ENCODE data around the gene SEMA4D. TPM values are rescaled to one million over a fixed set of nuclear protein-coding genes. Genes with fewer than 3 reads are reported as not detected.

Gene SEMA4D
- total and polyA plus RNA-seq, 2 of the 13 experiments (the other 11 are each of a cell fraction or from before 2014, with no cell fraction given): 0.13 to 0.16 TPM

GRCh38 chr9:89375191-89375760, 122.6 kb downstream of the SEMA4D start:
- ATAC-seq: peak; percentile 66
- CTCF ChIA-PET (ENCODE audit: low intra/inter-chr PET ratio, low total read pairs): no interaction called here
- no peak for DNase-seq (ENCODE audit: low spot score)
- Histone ChIP-seq H3K27ac (ENCODE audit: extremely low read length, insufficient read depth, low read length) (no peak overlapping the region), H4K20me1 (ENCODE audit: insufficient read depth, low read length) (no peaks in the 10 kb centered on the region), H3K4me2 (ENCODE audit: low read depth, low read length) (peak overlapping the region; percentile 52), H3K36me3 (replicated peaks in 1 of 2; ENCODE audit: control insufficient read depth in 1 of 2, insufficient read depth in 2 of 2, low read length in 2 of 2) (no peaks in the 10 kb centered on the region), H3K4me1 (ENCODE audit: insufficient read depth, low read length) (peaks cover 19% of the 10 kb centered on the region; the same call in 1 of the 2 replicates), H3K4me3 (replicated peaks in 1 of 3; ENCODE audit: insufficient read depth in 1 of 3, low read depth in 2 of 3, low read length in 3 of 3) (peak overlapping the region in 1 of 3 experiments; percentile 31; a peak in 1 of 6 replicates), H3K79me2 (ENCODE audit: insufficient read depth, low read length) (no peaks in the 10 kb centered on the region), H2AFZ (ENCODE audit: low read length) (no peak overlapping the region), H3K9ac (ENCODE audit: insufficient read depth, low read depth, low read length) (no peak overlapping the region), H3K27me3 (ENCODE audit: control insufficient read depth in 1 of 2, insufficient read depth in 2 of 2, low read length in 2 of 2) (peaks cover 0 to 8% of the 10 kb centered on the region in 2 experiments; a peak in 1 of 5 replicates), H3K9me3 (ENCODE audit: low read length) (no peaks in the 10 kb centered on the region)
- 10% methylated on average over 4 of the region's 8 CpGs for WGBS (ENCODE audit: low lambda C conversion rate)
- FAIRE-seq: no peak
- in situ Hi-C loops (cut with HindIII; ENCODE audit: extremely low pct_ligation_motif_present, low pct_unique_long_range_greater_than_20kb): no loop called here
- intact Hi-C loops (cut with micrococcal nuclease; ENCODE audit: unreplicated experiment): no loop called here
- POLR2A ChIA-PET: no interaction called here
- no TSS peak for BruUV-seq (replicated peaks)
- TF ChIP-seq, protein P1, sequence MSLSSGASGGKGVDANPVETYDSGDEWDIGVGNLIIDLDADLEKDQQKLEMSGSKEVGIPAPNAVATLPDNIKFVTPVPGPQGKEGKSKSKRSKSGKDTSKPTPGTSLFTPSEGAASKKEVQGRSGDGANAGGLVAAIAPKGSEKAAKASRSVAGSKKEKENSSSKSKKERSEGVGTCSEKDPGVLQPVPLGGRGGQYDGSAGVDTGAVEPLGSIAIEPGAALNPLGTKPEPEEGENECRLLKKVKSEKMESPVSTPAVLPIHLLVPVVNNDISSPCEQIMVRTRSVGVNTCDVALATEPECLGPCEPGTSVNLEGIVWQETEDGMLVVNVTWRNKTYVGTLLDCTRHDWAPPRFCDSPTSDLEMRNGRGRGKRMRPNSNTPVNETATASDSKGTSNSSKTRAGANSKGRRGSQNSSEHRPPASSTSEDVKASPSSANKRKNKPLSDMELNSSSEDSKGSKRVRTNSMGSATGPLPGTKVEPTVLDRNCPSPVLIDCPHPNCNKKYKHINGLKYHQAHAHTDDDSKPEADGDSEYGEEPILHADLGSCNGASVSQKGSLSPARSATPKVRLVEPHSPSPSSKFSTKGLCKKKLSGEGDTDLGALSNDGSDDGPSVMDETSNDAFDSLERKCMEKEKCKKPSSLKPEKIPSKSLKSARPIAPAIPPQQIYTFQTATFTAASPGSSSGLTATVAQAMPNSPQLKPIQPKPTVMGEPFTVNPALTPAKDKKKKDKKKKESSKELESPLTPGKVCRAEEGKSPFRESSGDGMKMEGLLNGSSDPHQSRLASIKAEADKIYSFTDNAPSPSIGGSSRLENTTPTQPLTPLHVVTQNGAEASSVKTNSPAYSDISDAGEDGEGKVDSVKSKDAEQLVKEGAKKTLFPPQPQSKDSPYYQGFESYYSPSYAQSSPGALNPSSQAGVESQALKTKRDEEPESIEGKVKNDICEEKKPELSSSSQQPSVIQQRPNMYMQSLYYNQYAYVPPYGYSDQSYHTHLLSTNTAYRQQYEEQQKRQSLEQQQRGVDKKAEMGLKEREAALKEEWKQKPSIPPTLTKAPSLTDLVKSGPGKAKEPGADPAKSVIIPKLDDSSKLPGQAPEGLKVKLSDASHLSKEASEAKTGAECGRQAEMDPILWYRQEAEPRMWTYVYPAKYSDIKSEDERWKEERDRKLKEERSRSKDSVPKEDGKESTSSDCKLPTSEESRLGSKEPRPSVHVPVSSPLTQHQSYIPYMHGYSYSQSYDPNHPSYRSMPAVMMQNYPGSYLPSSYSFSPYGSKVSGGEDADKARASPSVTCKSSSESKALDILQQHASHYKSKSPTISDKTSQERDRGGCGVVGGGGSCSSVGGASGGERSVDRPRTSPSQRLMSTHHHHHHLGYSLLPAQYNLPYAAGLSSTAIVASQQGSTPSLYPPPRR (CRISPR knock-in tag; IDR thresholded peaks at IDR 0.05; ENCODE audit: borderline replicate concordance): no peak
- TF ChIP-seq, protein P2, sequence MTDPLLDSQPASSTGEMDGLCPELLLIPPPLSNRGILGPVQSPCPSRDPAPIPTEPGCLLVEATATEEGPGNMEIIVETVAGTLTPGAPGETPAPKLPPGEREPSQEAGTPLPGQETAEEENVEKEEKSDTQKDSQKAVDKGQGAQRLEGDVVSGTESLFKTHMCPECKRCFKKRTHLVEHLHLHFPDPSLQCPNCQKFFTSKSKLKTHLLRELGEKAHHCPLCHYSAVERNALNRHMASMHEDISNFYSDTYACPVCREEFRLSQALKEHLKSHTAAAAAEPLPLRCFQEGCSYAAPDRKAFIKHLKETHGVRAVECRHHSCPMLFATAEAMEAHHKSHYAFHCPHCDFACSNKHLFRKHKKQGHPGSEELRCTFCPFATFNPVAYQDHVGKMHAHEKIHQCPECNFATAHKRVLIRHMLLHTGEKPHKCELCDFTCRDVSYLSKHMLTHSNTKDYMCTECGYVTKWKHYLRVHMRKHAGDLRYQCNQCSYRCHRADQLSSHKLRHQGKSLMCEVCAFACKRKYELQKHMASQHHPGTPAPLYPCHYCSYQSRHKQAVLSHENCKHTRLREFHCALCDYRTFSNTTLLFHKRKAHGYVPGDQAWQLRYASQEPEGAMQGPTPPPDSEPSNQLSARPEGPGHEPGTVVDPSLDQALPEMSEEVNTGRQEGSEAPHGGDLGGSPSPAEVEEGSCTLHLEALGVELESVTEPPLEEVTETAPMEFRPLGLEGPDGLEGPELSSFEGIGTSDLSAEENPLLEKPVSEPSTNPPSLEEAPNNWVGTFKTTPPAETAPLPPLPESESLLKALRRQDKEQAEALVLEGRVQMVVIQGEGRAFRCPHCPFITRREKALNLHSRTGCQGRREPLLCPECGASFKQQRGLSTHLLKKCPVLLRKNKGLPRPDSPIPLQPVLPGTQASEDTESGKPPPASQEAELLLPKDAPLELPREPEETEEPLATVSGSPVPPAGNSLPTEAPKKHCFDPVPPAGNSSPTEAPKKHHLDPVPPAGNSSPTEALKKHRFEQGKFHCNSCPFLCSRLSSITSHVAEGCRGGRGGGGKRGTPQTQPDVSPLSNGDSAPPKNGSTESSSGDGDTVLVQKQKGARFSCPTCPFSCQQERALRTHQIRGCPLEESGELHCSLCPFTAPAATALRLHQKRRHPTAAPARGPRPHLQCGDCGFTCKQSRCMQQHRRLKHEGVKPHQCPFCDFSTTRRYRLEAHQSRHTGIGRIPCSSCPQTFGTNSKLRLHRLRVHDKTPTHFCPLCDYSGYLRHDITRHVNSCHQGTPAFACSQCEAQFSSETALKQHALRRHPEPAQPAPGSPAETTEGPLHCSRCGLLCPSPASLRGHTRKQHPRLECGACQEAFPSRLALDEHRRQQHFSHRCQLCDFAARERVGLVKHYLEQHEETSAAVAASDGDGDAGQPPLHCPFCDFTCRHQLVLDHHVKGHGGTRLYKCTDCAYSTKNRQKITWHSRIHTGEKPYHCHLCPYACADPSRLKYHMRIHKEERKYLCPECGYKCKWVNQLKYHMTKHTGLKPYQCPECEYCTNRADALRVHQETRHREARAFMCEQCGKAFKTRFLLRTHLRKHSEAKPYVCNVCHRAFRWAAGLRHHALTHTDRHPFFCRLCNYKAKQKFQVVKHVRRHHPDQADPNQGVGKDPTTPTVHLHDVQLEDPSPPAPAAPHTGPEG (CRISPR knock-in tag; IDR thresholded peaks at IDR 0.05): no peak
- TF ChIP-seq, protein P3, sequence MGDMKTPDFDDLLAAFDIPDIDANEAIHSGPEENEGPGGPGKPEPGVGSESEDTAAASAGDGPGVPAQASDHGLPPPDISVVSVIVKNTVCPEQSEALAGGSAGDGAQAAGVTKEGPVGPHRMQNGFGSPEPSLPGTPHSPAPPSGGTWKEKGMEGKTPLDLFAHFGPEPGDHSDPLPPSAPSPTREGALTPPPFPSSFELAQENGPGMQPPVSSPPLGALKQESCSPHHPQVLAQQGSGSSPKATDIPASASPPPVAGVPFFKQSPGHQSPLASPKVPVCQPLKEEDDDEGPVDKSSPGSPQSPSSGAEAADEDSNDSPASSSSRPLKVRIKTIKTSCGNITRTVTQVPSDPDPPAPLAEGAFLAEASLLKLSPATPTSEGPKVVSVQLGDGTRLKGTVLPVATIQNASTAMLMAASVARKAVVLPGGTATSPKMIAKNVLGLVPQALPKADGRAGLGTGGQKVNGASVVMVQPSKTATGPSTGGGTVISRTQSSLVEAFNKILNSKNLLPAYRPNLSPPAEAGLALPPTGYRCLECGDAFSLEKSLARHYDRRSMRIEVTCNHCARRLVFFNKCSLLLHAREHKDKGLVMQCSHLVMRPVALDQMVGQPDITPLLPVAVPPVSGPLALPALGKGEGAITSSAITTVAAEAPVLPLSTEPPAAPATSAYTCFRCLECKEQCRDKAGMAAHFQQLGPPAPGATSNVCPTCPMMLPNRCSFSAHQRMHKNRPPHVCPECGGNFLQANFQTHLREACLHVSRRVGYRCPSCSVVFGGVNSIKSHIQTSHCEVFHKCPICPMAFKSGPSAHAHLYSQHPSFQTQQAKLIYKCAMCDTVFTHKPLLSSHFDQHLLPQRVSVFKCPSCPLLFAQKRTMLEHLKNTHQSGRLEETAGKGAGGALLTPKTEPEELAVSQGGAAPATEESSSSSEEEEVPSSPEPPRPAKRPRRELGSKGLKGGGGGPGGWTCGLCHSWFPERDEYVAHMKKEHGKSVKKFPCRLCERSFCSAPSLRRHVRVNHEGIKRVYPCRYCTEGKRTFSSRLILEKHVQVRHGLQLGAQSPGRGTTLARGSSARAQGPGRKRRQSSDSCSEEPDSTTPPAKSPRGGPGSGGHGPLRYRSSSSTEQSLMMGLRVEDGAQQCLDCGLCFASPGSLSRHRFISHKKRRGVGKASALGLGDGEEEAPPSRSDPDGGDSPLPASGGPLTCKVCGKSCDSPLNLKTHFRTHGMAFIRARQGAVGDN (CRISPR knock-in tag; IDR thresholded peaks at IDR 0.05): peak; percentile 39; the same call in 1 of the 2 replicates
- no peak for TF ChIP-seq ZNF780A (CRISPR knock-in tag; IDR thresholded peaks at IDR 0.05)
- peak; percentile 51; the same call in 1 of the 2 replicates for TF ChIP-seq UBTF (CRISPR knock-in tag; IDR thresholded peaks at IDR 0.05)
